ENCODE results near the gene PNLIPRP2. TPM values are rescaled to one million over a fixed set of nuclear protein-coding genes. Genes with fewer than 3 reads are reported as not detected.

Gene PNLIPRP2
- total RNA-seq, 4 donors from 2014 or later = not detected

- TF ChIP-seq CTCF (IDR thresholded peaks at IDR 0.05) (no peak), EP300 (IDR thresholded peaks at IDR 0.05) (no peak), POLR2AphosphoS5 (IDR thresholded peaks at IDR 0.05) (no peak), POLR2A (IDR thresholded peaks at IDR 0.05) (no peak)
- Histone ChIP-seq H3K9me3 (peaks cover 0 to 27% (median 0%) of the 10 kb centered on the region in 3 donors), H3K4me1 (no peaks in the 10 kb centered on the region), H3K4me3 (no peak overlapping the region), H3K27me3 (peaks cover 37% of the 10 kb centered on the region), H3K36me3 (no peaks in the 10 kb centered on the region), H3K27ac (no peak overlapping the region)
- WGBS, 2 donors (ENCODE audit: low coverage in 1 of 2) = 87 to 96% methylated on average over 7 to 8 of the region's 8 CpGs
- ATAC-seq = no peak
These were observed 8.5 kb upstream of the PNLIPRP2 start for GRCh38 chr10:116612107-116612769.

- WGBS, 2 donors (ENCODE audit: low coverage in 1 of 2) = 36 to 85% methylated on average over 2 of the region's 2 CpGs
- H3K27me3 ChIP-seq = peaks cover 34% of the 10 kb centered on the region
- H3K9me3 ChIP-seq = peaks cover 0 to 27% (median 0%) of the 10 kb centered on the region in 3 donors
- no peak overlapping the region for H3K27ac ChIP-seq
- no peaks in the 10 kb centered on the region for H3K4me1 ChIP-seq
- H3K4me3 ChIP-seq = no peak overlapping the region
- ATAC-seq = no peak
- TF ChIP-seq CTCF (IDR thresholded peaks at IDR 0.05) = no peak
- no peak for TF ChIP-seq POLR2A (IDR thresholded peaks at IDR 0.05)
- no peak for TF ChIP-seq EP300 (IDR thresholded peaks at IDR 0.05)
- no peak for TF ChIP-seq POLR2AphosphoS5 (IDR thresholded peaks at IDR 0.05)
- no peaks in the 10 kb centered on the region for H3K36me3 ChIP-seq
These were observed 7.3 kb upstream of the PNLIPRP2 start for GRCh38 chr10:116613471-116613870.

- Histone ChIP-seq H3K36me3 (no peaks in the 10 kb centered on the region), H3K27me3 (peaks cover 21% of the 10 kb centered on the region), H3K27ac (no peak overlapping the region), H3K4me3 (no peak overlapping the region), H3K4me1 (no peaks in the 10 kb centered on the region), H3K9me3 (peaks cover 0 to 24% (median 0%) of the 10 kb centered on the region in 3 donors)
- WGBS, 2 donors (ENCODE audit: low coverage in 1 of 2) = 41% methylated on average over 2 of the region's 2 CpGs; no CpG with 5 or more reads in 1 of the 2 donors
- no peak for ATAC-seq
- TF ChIP-seq EP300 (IDR thresholded peaks at IDR 0.05) = no peak
- no peak for TF ChIP-seq POLR2AphosphoS5 (IDR thresholded peaks at IDR 0.05)
- no peak for TF ChIP-seq POLR2A (IDR thresholded peaks at IDR 0.05)
- TF ChIP-seq CTCF (IDR thresholded peaks at IDR 0.05) = no peak
These were observed 6.0 kb upstream of the PNLIPRP2 start for GRCh38 chr10:116614796-116615195.

- H3K9me3 ChIP-seq = peaks cover 0 to 19% (median 0%) of the 10 kb centered on the region in 3 donors
- H3K27me3 ChIP-seq = peaks cover 16% of the 10 kb centered on the region
- 89 to 100% methylated on average over 1 to 2 of the region's 3 CpGs for WGBS, 2 donors (ENCODE audit: low coverage in 1 of 2)
- TF ChIP-seq CTCF (IDR thresholded peaks at IDR 0.05) (no peak), POLR2AphosphoS5 (IDR thresholded peaks at IDR 0.05) (no peak), POLR2A (IDR thresholded peaks at IDR 0.05) (no peak), EP300 (IDR thresholded peaks at IDR 0.05) (no peak)
- no peak for ATAC-seq
- H3K27ac ChIP-seq = no peak overlapping the region
- no peaks in the 10 kb centered on the region for H3K4me1 ChIP-seq
- H3K36me3 ChIP-seq = no peaks in the 10 kb centered on the region
- no peak overlapping the region for H3K4me3 ChIP-seq
These were observed 5.5 kb upstream of the PNLIPRP2 start for GRCh38 chr10:116615199-116615776.

GRCh38 chr10:116621476-116621875, 723 bp downstream of the PNLIPRP2 start:
- Histone ChIP-seq H3K27me3 (peaks cover 28% of the 10 kb centered on the region), H3K36me3 (no peaks in the 10 kb centered on the region), H3K9me3 (no peaks in the 10 kb centered on the region), H3K27ac (no peak overlapping the region), H3K4me3 (no peak overlapping the region), H3K4me1 (no peaks in the 10 kb centered on the region)
- TF ChIP-seq CTCF (IDR thresholded peaks at IDR 0.05) (no peak), EP300 (IDR thresholded peaks at IDR 0.05) (no peak), POLR2AphosphoS5 (IDR thresholded peaks at IDR 0.05) (no peak), POLR2A (IDR thresholded peaks at IDR 0.05) (no peak)
- ATAC-seq = no peak
- 82 to 90% methylated on average over 6 to 8 of the region's 8 CpGs for WGBS, 2 donors (ENCODE audit: low coverage in 1 of 2)

Data from gastroesophageal sphincter (tissue), 4 donors.